Colon (tissue), 2 donors: ENCODE results near the gene CORO7.

ENCODE experiments used
- FAIRE-seq: peaks from 2 replicates; lab custom pipeline; 2012; peaks lifted over from hg19 to GRCh38; lab: Jason Lieb, UNC
- donor health status: control.
- donor health status: control.

Gene CORO7

DNA sequence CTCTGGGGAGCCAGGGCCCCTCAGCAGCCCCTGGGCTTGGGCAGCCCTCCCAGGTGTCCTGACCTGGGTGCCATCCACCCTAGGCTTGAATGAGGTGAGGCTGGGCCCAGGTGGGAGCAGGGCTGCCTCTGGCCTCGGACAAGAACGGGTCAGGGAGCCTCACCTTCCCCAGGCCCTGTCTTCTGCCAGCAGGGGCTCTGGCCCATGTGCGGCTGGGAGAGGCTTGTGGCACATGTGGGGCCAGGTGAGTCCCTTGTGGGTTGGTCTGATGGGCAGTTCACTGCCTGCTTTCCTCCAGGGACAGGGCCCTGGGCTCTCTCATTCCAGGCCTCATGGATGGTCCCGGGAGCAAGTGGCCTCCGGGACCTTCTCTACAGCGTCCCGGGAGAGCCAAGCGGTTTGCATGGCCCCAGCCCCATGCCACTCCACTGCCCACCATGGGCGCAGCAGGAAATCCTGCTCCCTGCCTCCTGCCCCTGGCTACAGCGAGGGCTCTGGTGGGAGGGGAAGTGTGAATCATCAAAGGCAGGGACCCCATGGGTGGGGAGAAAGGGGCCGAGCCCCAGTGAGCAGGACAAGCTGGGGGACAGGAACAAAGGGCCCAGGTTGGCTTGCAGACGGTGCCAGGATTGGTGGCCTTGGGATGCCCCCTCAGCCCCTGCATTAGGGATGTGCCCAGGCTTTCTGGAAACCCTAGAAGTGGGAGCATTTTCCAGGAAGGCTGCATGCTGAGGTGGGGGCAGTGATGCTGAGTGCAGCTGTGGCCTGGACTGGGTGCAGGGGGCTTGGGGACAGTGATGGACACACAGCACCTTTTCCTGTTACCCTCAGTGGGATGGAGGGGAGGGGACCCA lies 32.6 kb downstream of the CORO7 start:
- no peak for FAIRE-seq

DNA sequence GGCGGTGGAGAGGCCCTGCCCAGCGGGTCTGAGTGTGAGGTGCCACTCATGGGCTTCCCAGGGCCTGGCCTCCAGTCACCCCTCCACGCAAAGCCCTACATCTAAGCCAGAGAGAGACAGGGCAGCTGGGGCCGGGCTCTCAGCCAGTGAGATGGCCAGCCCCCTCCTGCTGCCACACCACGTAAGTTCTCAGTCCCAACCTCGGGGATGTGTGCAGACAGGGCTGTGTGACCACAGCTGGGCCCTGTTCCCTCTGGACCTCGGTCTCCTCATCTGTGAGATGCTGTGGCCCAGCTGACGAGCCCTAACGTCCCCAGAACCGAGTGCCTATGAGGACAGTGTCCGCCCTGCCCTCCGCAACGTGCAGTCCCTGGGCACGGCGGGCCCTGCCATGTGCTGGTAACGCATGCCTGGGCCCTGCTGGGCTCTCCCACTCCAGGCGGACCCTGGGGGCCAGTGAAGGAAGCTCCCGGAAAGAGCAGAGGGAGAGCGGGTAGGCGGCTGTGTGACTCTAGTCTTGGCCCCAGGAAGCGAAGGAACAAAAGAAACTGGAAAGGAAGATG lies 33.5 kb downstream of the CORO7 start:
- no peak for FAIRE-seq

DNA sequence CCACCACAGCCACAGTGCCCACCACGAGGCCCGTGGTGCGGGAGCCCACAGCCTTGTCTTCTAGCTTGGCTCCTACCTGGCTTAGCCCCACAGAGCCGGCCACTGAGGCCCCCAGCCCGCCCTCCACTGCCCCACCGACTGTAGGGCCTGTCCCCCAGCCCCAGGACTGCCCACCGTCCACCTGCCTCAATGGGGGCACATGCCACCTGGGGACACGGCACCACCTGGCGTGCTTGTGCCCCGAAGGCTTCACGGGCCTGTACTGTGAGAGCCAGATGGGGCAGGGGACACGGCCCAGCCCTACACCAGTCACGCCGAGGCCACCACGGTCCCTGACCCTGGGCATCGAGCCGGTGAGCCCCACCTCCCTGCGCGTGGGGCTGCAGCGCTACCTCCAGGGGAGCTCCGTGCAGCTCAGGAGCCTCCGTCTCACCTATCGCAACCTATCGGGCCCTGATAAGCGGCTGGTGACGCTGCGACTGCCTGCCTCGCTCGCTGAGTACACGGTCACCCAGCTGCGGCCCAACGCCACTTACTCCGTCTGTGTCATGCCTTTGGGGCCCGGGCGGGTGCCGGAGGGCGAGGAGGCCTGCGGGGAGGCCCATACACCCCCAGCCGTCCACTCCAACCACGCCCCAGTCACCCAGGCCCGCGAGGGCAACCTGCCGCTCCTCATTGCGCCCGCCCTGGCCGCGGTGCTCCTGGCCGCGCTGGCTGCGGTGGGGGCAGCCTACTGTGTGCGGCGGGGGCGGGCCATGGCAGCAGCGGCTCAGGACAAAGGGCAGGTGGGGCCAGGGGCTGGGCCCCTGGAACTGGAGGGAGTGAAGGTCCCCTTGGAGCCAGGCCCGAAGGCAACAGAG lies 34.2 kb downstream of the CORO7 start:
- no peak for FAIRE-seq

DNA sequence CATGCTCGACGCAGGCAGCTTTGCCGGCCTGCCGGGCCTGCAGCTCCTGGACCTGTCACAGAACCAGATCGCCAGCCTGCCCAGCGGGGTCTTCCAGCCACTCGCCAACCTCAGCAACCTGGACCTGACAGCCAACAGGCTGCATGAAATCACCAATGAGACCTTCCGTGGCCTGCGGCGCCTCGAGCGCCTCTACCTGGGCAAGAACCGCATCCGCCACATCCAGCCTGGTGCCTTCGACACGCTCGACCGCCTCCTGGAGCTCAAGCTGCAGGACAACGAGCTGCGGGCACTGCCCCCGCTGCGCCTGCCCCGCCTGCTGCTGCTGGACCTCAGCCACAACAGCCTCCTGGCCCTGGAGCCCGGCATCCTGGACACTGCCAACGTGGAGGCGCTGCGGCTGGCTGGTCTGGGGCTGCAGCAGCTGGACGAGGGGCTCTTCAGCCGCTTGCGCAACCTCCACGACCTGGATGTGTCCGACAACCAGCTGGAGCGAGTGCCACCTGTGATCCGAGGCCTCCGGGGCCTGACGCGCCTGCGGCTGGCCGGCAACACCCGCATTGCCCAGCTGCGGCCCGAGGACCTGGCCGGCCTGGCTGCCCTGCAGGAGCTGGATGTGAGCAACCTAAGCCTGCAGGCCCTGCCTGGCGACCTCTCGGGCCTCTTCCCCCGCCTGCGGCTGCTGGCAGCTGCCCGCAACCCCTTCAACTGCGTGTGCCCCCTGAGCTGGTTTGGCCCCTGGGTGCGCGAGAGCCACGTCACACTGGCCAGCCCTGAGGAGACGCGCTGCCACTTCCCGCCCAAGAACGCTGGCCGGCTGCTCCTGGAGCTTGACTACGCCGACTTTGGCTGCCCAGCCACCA lies 35.1 kb downstream of the CORO7 start:
- no peak for FAIRE-seq

DNA sequence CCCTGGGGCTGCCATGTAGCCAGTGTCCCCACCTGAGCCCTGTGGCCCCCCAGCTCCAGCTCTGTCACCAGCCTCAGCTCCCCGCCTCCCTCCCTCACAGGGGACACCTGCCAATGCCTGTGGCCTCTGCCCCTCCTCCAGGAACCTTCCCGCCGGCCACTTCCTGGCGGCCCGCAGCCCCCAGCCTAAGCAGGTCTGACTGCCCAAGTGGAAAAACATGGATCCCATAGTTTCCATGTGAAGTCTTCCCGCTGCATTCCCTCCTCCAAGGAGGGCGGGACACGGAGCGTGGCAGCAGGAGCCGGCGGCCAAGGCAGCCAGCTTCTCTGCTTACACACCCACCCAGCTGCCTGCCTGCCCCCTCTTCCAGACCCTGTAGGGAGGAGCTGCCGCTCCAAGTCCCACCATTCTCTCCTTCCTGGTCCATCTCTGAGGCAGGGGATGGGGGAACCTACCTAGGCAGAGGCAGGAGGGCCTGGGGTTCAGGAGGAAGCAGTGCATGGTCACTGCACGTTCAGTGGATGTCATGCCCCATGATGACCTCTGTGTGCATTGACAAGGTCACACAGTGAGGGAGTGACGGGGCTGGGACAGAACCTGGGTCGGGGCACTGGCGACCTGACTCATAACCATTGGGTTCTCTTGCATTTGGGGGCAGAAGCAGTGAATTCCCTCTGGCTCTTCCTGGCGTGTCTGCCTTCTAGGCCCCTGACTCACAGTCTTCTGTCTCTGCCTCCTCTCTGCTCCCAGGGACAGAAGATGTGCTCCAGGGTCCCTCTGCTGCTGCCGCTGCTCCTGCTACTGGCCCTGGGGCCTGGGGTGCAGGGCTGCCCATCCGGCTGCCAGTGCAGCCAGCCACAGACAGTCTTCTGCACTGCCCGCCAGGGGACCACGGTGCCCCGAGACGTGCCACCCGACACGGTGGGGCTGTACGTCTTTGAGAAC lies 36.0 kb downstream of the CORO7 start:
- no peak for FAIRE-seq

DNA sequence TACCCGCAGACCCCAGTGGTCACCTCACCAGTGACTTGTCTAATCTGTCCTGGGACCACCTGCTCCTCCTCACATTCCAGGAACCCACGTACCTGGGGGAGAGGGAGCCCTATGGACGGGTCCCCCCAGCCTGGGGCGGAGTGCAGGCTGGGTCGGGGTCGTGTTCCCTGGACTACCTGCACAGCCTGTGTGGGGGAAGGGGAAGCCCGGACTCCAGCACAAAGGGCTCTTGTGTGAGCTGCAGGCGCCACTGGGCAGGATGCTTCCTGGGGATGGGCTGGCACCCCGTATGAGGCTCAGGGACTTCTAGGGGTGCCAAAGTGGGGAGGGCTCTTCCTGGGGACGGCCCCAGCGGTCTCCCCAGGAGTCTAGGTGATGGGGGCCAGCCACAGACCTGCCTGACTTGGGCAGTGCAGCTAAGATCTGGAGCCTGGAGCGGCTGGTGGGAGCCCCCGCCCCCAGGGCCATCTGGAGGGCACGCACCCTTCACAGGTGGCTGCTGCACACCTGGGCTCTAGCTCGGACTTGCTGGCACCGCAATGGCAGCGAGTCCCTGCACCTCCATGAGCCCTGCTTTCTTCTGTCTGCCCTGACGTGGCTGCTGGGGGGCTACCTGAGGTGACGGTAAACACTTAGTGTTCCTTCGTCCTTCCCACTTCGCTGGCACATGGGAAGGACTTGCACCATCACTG lies 37.3 kb downstream of the CORO7 start:
- FAIRE-seq: no peak

DNA sequence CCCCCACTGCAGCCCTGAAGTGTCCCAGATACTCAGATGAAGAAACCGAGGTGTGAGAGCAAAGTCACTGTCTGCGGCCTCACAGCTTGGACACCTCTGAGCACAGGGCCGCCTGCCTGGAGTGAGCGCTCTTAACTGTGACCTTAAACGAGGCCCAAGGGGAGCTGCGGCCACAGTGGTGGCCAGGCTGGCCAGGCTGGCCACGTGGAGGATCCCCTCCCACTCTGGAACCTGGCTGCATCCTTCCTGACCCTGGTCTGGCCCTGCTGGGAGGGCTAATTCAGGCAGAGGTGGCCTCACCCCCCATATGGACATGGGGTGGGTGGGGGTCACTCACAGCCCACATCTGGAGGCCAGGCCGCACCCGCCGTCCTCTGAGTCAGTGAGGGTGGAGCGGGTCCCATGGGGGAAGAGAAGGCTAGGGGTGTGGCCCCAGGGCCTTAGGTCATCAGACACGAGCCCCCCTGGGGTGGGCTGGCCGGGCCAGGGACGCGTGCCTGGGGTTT lies 38.2 kb downstream of the CORO7 start:
- FAIRE-seq: no peak

DNA sequence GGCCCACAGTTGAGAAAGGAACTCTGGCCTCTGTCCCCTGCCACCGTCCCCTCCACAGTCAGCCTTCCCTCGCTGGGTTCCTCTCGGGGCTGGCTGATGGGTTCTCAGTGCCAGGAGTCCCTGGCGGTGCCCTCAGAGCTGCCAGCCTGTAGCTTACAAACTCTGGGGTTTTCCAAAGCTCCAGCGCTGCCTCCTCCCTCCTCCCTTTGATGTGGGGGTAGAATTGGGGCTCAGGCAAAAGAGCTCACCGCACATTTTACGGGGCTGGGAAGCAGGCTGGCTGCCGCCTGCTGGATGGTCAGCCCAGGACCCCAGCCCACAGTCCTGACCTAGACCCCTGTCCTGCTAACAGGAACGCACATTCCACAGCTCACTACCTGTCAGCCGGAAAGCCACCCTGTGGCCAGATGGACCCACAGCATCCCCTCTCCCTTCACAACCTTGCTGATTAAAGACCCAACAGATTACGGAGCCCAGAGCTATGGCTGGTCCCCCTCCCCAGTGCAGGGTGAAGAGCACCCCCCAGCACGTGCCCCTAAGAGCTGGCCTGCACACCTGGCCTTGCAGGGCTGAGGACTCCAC lies 38.7 kb downstream of the CORO7 start:
- FAIRE-seq: no peak

DNA sequence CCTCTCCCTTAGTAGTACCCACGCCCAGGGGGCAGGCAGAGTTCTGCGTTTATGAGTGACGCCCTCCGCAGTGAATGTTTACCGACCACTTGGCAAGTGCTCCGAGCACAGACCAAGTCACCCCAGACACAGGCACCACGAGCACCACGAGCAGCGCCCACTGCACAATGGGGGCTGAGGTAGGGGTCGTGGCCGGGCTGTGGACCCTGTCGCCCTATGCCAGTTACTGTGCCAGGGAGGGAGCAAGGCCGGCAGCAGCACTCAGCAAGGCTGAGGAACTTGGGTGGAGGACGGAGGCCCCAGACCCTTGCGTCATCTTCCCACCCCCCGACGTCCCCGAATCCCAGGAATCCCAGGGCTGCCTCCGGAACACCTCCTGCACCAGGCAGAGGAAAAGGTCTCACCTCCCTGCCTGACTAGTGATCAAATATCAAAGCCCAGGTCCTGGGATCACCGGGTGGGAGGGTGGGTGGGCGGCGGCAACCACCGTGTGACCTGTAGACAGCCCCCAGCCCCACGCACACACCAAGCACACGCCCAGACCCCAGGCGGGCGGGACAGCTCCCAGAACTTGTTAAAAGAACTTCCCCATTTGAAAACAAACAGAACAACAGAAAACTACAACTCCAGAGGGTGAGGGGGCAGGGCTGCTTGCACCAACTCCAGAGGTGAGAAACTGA lies 39.4 kb downstream of the CORO7 start:
- no peak for FAIRE-seq

DNA sequence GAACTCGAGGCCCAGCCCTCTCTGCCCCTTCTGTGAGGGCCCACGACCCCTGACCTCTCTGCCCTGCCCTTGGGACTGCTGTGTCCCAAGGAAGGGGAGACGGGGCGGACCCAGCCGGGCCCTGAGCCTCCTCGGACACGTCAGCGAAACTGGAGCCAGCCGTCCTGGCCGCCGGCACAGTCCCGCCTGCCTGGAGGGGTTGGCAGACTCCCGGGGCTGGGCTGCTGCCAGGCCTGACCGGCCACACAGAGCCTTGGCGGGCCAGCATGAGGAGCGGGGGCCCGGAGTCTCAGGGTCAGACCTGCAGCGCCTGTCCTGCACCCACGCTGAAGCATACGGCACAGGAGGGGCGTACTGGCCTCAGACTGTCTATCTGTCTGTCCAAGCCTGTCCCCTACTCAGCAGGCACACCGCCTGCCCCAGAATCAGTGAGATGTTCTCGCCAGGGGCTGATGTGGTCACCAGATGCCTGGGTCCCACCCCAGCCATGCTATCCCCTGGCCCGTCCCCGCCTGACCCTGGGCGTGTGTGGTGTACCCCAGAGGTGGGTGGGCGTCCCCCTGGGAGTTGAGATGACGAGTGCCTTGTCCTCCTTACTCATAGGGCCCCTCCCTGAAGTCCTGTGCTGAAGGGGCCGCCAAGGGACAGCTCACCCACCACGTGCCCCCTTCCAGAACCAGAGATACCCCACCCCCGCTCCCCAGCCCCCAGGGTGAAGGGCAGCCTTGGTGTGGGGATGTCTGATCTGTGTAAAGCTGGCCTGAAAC lies 40.1 kb downstream of the CORO7 start:
- no peak for FAIRE-seq

DNA sequence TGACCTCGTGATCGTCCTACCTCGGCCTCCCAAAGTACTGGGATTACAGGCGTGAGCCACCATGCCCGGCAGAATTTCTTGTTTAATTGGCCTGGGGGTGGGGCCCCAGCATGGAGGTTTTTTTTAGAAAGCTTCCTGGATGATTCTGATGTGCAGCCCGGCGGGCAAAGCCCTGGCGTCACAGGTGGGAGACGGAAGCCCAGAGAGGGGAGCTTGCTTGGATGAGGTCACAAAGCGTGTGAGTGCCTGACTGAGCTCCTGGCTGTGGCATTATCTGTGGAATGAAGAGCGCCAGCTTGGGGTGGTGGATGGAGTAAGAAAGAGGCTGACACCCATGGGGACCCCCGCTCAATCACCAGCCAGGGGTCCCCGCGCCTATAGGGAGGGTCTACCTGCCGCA lies 40.7 kb downstream of the CORO7 start:
- FAIRE-seq: no peak

DNA sequence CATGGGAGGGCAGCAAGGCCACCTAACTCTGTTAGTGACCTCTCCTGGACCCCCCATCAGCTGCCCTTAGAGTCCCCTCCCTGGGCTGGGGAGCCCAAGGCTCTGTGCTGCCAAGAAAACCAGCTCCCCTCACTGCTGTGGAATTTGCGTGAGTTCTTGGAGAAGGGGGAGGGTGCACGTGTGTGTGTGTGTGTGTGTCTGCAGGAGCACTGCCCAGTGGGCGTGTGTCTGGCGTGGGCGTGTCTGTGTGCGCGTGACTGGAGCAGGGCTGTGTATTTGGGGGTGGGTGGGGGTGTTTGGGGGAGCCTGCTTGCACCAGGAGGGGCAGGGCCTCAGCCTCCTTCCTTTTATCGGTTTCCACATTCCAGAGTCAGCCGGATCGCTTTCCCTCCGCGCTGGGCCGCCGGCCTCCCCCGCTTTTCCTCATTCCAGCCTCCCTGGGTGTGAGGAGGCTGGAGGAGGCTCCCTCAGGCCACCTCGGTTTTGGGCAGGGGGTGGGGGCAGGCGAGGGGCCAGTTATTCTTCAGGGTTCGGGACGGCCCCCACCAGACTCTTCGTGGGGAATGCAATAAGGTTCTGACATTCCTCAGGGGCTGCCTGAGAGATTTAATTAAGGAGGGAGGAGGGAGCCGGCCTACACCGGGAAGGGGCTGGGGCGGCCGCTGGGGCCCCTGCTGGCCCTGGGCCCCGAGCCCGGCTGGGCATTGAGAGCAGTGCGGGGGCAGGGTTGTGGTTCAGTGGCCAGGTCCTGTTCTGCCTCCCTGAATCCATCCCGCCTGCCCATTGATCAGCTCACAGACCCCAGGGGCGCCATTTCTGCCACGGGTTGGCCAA lies 42.3 kb downstream of the CORO7 start:
- FAIRE-seq: no peak

DNA sequence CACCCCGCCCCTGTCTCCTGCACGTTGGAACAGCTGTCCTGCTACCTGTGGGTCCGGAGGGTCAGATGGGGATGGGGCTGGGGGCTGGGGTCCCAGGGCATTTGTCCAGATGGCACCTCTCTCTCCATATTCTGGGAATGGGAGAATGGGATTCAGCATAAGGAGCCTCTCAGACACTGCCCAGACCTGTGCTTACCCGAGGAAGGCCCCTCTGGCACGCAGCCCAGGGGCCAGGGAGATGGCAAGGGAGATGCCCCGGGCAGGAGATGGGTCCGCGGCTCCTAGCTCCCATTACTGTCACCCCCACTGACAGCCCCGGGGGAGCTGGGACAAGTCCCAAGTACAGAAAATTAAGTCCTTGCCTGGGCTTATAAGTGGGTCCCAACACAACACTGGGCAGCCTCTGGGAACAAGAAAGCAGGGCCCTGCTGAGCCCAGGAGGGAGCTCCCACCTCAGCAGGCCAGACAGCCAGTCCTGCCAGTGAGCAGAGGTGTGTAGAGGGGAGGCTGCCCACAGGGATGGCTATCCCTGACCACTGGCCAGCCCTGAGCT lies 43.0 kb downstream of the CORO7 start:
- FAIRE-seq: no peak

DNA sequence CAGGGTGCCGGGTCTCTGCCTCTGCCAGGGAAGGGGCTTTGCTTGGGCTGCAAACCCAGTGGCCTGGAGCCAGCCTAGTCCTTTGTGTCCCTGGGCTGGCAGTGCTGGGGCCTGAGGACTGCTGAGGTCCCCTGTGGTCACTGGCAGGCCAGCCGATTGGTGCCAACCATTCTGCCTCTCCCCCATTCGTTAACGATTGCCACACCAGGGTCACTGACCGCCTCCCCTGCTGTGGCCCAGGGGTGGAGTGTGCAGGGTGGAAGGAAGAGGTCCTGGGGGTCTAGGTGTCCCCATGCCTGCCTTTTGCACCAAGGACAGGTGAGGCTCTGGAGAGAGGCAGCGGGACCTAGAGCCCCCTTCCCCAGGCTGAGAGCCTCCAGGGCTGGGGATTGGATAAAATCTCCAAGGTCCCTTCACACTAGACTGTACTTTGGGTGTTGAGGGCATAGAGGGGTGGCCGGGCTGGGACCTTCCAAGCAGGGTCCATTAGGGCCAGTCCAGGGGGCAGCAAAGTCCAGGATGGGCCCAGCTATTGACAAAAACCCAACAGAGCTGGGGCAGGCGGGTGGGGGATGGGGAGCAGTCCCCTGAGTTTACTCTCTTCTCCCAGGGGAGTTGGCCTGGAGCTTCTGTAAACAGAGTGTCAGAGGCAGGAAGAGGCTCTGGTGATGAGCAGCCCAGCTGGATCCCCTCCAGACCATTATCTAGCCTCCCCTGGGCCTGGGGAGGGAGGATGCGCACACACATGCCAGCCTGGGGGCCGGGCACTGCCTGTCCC lies 43.6 kb downstream of the CORO7 start:
- FAIRE-seq: no peak

DNA sequence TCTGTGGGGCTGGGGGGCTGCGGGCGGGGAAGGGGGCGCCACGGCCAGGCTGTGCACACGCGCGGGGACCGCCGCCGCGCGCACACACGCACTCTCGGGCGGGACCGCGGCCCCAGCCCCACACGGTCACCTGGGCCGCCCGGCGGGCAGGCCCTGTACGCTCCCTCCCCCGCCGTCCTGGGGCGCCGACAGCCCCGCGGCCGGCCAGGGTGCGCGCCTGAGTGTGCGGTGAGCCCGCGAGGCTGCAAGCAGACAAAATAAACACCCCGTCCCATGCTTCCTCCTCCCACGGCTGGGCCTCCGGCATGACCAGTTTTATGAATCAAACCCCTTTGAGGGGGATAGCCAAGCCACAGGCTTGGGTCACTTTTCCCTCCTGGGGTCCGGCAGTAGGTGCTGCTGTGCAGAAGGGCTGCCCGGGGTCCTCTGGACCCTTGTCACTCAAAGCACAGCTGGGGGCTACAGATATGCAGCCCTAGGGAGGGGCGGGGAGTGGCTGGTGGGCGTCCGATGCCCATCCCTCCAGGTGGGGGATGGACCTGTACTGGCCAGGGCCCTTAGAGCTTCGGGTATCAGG lies 44.3 kb downstream of the CORO7 start:
- no peak for FAIRE-seq
